NCI-H2196 treated with DMSO at 0.1 percent for 48 hours (cell line): ENCODE results near the gene CTIF.
"Not testable (repeated sequence)": the region's sequence is repeated elsewhere in the genome, so short reads cannot be mapped to it uniquely, and the experiment has no call there.

Experiments used
- DNase-seq: peaks from one replicate; lab custom pipeline; 2025; ENCODE audit not compliant: unreplicated experiment; lab: John Stamatoyannopoulos, UW

CTIF gene

DNA sequence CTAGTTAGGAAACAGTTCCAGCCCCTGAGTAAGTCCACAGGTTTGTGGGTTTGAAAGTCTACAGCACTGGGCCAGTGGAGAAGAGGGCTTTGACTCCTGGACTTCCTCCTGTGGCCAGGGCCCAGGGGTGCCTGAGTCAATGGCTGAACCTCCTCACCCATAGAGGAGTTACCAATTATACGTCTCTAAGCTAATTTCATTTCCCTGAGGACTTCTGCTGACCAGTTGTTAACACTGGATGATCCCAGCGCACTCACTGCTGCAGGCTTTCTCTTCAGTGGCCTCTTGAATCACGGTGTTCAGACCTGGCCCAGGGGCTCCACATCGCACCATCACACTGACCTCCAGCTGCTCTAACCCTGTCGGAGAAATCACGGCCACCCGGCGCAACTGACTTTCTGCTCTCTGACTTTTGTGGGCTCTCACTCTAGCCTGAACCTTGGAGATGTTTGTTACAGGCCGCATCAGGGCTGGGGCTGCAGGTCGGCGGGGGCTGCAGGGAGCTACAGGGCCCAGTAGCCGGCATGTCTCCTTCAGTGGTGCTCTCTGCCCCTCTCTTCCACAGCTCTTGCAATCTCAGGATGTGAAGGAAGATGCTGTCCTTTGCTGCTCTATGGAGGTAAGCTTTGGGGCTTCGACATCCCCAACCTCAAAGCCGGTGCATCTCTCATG lies 318.3 kb downstream of the CTIF start:
- DNase-seq = no peak

DNA sequence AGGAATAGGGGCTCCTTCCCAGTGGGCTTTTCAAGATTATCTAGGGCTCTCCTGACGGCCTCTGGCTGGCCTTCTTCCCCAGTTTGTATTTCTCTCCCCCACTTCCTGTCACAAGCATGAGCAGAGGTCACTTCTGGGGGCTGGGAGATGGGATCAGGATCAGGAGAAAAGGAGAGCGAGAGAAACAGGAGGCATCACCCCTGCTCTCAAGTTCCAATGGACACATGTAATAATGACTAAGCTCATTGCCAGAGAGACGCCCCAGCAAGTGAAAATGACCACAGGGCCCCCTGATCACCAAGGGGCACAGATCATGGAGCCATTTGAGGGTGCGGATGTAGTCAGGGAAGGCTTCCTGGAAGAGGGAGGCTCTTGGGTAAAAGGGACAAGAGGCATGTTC lies 319.8 kb downstream of the CTIF start:
- no peak for DNase-seq

DNA sequence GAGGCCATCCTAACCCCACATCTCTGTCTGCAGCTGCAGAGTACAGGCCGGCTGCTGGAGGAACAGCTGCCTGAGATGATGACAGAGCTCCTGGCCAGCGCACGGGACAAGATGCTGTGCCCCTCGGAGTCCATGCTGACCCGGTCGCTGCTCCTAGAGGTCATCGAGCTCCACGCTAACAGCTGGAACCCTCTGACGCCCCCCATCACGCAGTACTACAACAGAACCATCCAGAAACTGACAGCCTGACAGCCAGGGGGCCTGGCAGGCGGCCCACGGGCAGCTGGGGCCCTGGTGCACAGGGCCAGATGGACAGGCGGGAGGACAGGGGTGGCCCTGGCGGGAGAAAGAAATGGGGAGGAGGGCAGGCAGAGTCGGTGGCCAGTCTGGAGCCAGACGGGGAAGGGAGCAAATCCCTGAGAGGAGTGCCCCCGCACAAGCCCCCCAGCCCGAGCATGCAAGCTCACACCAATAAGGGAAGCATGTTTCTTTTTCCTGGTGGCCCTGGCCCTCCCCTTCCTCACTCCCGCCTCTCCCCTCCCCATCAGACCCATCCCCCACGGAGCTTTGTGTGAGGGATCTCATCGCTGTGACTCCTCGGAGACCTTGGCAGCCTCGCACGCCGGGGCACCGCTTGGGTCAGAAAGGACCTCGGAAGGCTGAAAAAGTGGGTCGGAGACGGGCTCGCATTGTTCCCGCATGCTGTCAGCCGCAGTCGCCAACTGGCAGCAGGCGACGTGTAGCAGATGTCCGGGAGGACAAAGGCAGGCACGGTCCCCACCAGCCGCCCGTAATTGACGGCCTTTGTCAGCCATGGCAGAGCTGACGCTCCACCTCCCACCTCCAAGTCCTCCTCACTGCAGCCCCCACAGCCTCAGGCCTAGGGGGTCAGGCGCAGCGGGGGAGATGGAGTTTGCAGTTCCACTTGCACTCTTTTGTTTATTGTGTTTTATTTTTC lies 320.8 kb downstream of the CTIF start:
- no peak for DNase-seq

DNA sequence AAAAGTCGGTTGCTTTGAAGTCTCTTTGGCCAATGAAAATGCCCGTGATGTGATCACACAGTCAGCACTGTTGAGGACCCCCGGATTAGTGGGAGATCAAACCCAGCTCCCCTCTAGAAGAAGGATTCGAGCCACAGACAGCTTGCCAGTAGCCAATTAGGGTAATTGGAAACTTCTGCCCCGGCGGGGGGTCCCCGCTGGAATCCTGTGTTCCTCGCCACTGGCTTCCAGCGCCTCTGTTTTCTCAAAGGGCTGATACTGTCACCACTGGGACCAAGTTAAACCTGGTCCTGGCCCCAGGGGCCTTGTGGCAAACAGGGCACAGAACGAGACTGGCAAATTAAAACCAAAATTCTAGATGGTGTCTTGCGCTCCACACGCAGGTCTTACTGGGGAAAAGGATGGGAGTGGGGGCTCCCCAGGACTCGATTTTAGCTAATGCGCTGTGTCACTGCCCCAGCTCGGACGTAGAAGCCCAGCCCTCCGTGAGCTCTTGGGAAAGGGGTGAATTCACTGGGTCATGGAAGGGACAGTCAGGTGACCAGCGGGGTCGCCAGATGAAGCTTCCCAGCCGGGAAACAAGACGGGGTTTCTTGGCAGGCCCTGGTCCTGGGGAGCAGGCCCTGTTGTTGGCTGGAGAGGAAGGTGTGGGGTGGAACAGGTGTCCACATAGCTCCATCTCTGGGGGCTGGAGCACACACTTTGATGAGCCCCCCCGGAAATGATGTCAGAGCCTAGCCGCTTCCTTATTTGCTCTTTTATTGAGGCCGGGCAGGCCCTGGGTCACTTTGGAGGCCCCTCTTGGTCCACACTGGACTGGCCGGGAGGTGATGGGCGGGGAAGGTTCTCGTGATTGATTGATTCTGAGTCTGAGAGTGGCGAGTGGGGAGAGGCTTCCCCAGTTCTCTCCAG lies 321.7 kb downstream of the CTIF start:
- DNase-seq = no peak

DNA sequence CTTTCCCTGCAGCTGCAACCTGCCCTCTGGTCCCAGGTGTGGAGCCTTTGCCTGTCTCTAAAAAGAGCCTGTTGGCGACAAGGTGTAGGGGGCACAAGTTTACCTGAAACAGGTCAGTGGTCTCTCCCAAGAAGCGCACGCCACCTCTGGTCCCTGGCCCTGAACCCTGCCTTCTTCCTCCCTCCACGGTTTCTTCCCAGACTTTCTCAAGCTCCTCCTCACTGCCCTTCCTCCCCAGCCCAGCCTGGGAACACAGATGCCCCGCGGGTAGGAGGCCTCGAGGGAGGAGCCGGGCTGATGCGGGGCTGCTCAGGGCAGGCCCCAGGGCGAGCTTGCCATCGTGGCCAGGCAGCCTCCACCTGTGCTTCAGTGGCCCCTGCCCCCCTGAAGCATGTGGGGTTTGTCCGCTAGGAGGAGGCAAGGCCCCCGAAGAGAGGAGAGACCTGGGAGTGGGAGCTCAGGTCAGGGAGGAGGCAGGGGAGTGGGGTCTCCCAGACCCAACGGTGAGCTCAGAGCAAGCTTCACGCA lies 322.4 kb downstream of the CTIF start:
- no peak for DNase-seq

DNA sequence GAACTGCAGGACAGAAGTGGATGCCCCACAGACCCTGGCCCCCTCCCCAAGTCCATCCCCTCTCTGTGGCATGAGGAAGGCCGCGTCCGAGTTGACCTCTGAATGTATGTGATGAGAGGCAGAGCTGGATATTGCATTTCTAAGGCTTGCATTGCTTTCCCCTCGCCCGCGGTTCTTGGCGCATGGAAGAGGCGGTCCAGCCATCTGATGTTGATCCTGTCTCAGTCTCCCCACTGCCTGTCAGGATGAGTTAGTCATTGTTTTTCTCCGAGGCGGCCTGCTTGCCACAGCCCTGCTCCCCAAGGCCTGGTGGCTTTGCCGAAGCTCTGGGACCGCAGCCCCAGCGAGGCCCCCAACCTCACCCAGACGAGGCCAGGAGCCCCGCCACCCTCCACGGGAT lies 323.3 kb downstream of the CTIF start:
- no peak for DNase-seq

DNA sequence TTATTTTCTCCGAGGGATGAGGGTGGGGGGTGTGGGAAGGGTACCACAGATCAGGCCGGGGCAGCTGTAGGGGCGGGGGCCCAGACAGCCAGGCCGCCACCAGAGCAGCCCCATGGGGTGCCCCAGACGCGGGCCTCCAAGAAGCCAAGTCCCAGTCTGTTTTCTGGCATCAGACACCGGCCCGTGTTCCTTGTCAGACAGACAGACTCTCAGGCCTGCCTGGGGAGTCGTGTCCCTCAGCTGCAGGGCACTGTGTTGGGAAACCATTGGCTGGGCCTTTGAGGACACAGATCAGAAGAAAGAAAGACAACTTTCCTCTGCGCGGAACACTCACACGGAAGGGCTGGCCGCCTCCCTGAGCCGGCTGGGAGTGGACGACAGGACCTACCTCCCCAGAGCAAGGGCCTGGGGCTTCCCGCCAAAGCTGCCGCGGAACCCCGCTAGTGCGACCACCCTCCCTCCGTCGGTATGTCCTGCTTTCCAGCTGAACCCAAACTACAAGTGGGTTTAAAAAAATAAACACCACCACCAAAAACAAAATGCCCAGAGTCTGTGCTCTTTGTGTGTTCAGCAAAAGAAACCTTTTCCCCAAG lies 323.9 kb downstream of the CTIF start:
- no peak for DNase-seq

DNA sequence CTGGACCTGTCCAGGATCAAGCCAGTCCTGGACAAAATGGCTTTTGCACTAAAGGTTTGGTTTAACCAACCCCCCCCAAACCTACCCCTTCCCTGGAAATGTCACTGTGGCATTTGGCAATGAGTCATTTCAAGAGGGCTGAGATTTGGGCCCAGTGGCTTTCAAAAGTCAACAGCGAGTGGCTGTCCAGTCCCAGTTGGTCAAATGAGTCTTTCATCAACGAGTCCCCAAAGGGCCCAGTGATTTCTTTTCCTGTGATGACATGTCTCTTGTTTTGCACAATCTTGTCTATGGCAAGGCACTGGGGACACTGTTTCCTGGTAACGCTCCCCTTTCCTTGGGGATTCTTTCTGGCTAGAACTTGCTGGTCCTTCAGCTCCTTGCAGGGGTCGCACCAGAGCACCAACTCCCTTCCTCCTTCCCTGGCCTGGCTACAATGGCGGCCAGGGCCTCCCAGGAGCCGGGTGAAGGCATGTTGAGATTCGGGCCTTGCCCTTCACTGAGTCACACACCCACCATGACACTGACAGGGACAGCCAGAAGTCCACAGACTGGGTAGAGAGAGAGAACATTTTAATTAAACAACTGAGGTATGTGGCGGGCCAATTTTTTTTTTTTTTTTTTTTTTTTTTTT lies 324.7 kb downstream of the CTIF start:
- no peak for DNase-seq

DNA sequence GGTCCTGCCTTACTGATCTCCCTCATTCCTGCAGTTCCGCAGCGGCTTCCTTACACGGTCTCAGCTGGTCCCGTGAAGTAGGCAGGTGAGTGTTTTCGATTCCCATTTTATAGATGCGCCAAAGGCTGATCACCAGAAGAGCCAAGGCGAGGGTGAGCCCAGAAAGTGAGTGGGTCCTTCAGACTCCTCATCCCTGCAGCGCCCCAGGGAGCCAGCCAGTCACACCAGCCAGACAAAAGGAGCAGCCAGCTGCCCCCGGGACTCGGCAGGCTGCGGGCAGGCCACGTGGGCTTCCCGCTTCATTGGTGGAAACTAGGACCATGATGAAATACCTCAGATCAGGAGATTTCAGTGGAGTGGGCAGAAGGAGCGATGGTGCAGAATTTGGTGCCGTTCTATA lies 326.0 kb downstream of the CTIF start:
- no peak for DNase-seq

DNA sequence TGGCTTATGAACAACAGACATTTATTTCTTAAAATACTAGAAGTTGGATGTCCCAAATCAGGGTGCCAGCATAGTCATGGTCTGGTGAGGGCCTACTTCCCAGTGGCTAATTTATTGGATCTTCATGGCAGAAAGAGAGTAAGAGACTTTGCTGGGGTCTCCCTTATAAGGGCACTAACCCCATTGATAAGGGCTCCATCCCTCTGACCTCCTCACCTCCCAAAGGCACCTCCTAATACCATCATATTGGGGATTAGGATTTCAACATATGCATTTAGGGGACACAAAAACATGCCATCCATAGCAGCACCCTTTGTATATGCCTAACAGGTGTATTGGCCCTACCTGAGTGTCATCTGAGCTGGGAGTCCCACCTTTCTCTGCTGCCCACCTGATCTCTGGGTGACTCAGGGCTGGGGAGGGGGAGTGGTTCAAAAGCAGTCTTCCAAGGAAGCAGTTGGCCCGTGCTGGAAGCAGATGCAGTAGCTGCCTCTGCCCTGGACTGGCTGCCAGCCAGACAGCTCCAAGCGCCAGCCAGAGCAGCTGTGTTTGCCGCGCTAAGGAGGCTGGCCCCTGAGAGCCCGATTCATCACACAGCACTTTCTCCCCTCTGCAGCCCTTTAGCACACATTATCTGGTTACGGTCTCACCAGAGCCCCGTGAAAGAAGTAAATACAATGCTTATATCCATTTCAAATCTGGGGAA lies 327.4 kb downstream of the CTIF start:
- DNase-seq = peak; percentile 76

DNA sequence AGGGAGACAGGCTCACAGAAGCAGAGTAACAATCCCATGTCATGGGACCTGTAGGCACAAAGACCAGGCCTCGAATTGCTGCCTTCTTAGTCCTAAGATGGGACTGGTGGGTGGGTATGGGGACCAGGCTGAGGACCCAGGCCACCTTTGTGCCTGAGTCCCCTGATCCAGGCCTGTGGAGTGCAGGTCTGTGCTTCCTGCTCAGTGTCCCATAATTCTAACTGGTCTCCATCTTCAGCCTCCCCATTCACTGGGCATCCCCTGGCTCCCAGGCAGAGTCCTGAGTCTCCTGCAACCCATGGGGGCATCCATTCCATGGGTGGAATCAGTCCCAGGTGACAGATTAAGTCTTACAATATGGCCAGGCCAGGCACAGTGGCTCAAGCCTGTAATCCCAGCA lies 328.0 kb downstream of the CTIF start:
- DNase-seq = no peak

DNA sequence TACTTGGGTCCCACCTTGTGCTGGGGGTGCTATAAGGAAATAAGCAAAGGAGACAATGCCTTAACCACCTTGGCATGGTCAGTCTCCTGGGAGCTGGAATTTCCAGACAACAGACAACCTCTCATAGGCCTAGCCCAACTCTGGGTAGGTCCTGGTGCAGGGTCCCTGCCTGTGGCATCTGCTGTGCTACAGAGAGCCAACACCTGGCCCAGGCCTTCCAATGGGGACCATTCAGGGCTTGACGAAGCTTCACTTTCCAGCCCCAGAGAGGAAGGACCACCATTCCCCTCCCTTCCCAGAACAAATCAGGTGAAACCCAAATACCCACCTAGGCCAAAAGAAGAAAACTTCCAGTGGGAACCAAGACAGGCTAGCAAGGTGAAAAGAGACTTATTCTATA lies 329.1 kb downstream of the CTIF start:
- DNase-seq = no peak

DNA sequence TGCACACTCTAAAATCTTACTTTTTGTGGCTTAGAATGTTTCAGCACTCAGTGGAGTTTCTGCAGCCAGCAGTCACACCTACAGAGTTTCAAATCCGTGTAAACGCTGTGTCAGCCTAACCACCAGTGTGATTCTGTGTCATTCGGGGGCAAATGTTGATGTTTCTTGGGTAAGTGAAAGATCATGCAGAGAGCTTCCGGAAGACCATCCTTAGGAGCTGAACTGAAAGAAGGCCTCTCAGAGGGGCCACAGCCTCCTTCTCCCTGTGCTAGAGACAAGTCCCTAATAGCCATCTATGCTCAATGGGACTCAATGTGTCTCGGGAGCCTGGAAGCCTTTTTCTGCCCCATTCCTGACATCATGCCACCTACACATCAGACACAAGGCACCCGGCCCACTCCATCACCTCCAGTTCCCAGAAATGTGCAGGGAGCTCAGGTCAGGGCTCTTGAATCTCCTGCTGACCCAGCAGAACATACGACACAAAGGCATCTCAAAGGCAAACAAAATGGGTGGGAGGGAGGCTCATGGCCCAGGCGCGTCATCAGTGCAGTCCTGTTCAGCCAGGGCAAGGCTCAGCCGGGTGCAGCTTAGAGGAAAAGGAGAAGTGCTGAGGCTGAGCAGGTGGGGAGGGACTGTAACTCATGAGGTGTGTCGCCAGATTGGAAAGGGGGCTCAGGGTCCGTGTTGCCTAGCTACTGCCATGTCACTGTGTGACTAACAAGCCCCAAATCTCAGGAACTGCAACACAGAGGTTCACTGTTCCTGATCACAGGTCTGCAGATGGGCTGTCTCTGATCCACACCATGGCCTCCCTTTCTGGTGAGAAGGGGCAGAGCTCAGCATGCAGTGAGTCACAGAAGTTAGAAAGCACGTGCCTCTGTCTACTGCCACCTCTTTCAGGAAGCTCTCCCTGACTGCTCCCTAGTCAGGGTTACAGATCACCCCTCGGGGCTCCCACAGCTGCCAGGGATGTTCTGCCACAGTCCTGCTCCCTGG lies 329.9 kb downstream of the CTIF start:
- no peak for DNase-seq

DNA sequence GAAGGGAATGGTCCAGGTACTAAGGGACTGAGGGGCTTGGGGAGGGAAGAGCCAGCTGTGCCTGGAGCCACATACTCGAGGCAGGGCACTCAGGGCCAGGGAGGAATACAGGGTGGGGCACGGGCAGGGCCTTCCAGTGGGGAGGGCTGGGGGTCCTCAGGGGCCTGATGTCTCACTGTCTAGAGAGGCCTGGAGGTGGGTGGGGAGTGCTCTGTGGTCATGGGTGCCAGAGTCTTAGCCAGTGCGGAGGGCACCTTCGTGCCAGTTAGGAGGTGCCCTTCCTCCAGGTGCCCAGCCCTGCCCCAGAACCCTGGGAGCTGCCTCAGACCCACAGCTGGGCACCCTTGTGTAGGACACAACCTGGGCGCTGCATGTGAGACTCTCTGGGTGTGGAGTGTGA lies 330.8 kb downstream of the CTIF start:
- no peak for DNase-seq

DNA sequence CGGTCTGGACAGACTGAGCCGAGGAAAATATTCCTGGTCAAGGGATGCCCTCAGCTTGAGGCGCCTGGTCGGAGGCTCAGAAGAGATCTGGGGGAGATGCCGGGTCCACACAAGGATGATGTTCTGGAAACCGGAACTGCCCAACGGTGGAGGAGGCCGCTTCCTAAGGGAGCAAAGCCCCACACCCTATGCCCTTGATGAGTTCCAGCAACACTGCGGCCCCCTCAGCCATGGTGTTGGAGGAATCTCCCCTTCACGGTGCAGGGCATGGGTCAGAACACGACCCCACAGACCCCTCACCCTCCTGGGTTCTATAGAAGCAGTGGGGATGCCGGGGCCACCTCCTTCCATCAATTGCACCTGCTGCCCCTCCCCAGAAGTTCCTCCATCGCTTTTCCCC lies 332.1 kb downstream of the CTIF start:
- not testable (repeated sequence) for DNase-seq

DNA sequence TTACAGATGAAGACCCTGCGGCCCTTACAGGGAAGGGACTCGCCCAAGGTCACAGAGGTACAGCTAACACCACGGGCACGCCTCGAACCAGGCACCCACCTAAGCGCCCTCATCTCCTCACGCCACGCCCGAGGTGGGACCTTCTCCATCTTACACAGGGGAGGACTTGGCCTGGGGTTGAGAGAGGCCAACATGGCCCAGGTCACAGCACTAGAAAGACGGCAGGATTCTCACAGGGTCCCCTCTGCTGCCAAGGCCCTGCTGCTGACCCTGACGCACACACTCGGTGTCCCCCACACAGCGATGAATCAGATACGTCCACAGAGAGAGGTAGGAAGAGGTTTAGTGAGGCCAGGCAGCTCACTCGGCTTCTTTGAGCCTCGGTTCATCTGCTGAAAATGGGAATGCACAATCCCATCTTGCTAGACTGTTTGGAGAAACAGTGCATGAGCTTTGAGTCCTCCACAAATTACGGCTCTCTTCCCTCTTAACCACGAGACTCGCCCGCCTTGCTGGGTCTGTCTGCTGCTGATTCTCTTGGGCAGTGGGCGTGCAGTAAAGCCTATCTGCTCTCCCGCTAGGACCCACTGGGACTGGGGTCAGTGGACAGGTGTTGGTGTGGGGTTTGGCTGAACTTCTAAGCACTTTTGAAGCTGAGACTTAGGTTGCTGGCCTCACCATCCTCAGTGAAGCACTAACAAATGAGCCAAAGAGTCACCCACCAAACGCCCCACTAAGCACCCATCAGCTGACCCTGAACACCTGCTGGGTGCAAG lies 332.7 kb downstream of the CTIF start:
- no peak for DNase-seq

DNA sequence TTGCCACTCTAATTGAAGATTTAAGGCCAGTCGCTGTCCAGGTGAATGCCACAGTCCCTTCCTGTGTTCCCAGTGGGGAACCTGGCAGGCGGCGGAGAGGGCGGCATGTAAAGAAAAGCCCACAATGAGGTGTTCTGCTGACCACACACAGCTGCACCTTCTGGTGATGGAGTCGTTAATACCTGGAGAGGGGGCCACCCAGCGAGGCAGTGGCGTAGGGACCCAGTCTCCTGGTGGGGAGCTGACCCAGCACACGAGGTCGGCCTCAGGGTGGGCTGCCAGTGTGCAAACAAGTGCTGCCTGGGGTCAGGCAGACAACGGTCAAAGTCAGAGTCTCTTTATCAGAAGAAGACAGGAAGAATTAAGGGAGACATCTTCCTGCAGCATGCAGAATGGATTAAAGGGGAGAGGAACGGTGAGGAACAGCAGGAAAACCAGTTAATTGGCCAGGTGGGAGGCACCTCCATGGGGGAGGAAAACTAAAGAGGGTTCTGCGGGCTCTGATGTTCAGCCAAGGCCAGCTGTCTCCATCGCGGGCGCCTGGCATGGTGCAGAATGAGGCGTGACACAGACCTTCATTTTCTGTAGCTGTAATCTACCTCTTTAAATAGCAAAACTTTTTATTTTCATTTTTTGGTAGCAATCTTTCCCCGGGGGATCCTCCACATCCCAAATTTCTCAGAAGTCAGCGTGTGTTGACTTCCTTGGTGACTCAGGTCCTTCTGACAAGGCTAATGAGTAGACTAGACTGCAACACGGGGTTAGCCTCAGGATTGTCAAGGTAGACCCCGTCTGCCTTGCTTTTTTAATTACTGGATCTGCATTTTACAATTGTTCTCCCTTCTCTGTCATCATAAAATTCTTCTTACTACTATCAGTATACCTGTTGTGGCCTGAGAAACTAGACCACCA lies 333.7 kb downstream of the CTIF start:
- no peak for DNase-seq
